Left lung (tissue), 10 donors: ENCODE data around the gene ARSH. TPM values are rescaled to one million over a fixed set of nuclear protein-coding genes. Genes with fewer than 3 reads are reported as not detected.

Experiments used
- ATAC-seq: fragments of 200-7000 bp; cut with Tn5 transposase; one replicate; pipeline ENCODE4 v1.9.1; 2020; ENCODE audit warnings: moderate library complexity
- DNase-seq, 4 donors: peaks; one replicate each; pipeline ENCODE4 v3.0.0-alpha.2; 2013 to 2020
- H3K27ac ChIP-seq, 2 donors: fragments of 200-600 bp; sonication (generic) in 1 of 2; one replicate each; pipeline versions ENCODE4 v1.5.0 to v1.8.0; 2020 to 2021
- H3K27me3 ChIP-seq, 2 donors: fragments of 200-600 bp; sonication (generic) in 1 of 2; one replicate each; pipeline versions ENCODE4 v1.5.0 to v1.8.0; 2020 to 2021
- H3K36me3 ChIP-seq, 2 donors: fragments of 200-600 bp; sonication (generic) in 1 of 2; one replicate each; pipeline versions ENCODE4 v1.5.0 to v1.8.0; 2020 to 2021
- H3K4me1 ChIP-seq, 2 donors: fragments of 200-600 bp; one replicate each; pipeline ENCODE4 v1.8.0; 2021
- H3K4me3 ChIP-seq, 2 donors: fragments of 200-600 bp; sonication (generic) in 1 of 2; one replicate each; pipeline versions ENCODE4 v1.5.0 to v1.8.0; 2020 to 2021; ENCODE audit warnings: mild to moderate bottlenecking in 1 of 2
- H3K9me3 ChIP-seq, 2 donors: fragments of 200-600 bp; sonication (generic) in 1 of 2; one replicate each; pipeline versions ENCODE4 v1.5.0 to v1.8.0; 2020 to 2021
- intact Hi-C, 2 donors: fragments of 100-400 bp; cut with DNase I; formaldehyde crosslinking; loops; one replicate each; pipeline versions ENCODE4 v1.11.2 to v1.14.2; 2022
- polyA plus RNA-seq, 6 donors: library from polyadenylated mRNA; unstranded; fragments of 120-200 nt; gene quantifications; one replicate each; pipeline ENCODE4 v1.2.1, GENCODE V29; 2013; ENCODE audit not compliant: insufficient read length in 6 of 6
- total RNA-seq, 2 donors: library from RNA; stranded (reverse); fragmentation: NEBNext Ultra II Directional; extraction: Animal tissue kit (Norgen Biotek cat#: 25700); gene quantifications; one replicate each; pipeline ENCODE4 v1.2.1, GENCODE V29; 2021
- TF ChIP-seq, protein P1 (sequence below), 2 donors: fragments of 200-600 bp; sonication (generic) in 1 of 2; IDR thresholded peaks; one replicate each; pipeline versions ENCODE4 v1.5.0 to v1.8.0; 2021; ENCODE audit warnings: antibody characterized with exemption in 2 of 2
- donor health status: DM: no; HTN: yes; CAD: no.
- donor health status: DM: no; HTN: no; CAD: no.

Gene ARSH
- total and polyA plus RNA-seq, 8 donors = 0.08 to 0.14 (median 0.09) TPM; not detected in 2

DNA sequence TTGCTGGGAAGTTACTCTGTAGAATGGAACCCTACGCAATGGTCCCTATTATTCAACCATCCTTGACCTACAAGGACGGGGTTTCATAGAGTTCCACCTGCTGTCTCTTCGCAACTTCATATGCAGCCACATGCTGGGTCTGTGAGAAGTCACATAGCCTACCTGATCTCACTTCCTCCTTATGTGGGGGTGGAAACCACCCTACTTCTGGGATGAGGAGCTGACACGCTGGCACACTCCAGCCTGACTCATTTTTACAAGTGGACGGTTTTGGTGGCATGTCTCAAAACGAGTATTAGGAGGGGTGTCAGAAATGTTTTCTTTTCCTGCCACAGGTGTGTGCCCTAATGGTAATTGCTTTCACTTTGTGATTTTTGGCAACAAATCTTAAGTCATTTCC is 40.4 kb upstream of the ARSH start:
- ATAC-seq (peak; percentile 56), DNase-seq (no peak)
- no peaks in the 10 kb centered on the region for H3K27me3 ChIP-seq
- TF ChIP-seq, protein P1, sequence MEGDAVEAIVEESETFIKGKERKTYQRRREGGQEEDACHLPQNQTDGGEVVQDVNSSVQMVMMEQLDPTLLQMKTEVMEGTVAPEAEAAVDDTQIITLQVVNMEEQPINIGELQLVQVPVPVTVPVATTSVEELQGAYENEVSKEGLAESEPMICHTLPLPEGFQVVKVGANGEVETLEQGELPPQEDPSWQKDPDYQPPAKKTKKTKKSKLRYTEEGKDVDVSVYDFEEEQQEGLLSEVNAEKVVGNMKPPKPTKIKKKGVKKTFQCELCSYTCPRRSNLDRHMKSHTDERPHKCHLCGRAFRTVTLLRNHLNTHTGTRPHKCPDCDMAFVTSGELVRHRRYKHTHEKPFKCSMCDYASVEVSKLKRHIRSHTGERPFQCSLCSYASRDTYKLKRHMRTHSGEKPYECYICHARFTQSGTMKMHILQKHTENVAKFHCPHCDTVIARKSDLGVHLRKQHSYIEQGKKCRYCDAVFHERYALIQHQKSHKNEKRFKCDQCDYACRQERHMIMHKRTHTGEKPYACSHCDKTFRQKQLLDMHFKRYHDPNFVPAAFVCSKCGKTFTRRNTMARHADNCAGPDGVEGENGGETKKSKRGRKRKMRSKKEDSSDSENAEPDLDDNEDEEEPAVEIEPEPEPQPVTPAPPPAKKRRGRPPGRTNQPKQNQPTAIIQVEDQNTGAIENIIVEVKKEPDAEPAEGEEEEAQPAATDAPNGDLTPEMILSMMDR (IDR thresholded peaks at IDR 0.05) = no peak
- no peaks in the 10 kb centered on the region for H3K9me3 ChIP-seq
- H3K4me1 ChIP-seq = no peaks in the 10 kb centered on the region
- H3K36me3 ChIP-seq = no peaks in the 10 kb centered on the region
- intact Hi-C loops = no loop called here
- H3K27ac ChIP-seq = no peak overlapping the region
- H3K4me3 ChIP-seq = no peak overlapping the region

DNA sequence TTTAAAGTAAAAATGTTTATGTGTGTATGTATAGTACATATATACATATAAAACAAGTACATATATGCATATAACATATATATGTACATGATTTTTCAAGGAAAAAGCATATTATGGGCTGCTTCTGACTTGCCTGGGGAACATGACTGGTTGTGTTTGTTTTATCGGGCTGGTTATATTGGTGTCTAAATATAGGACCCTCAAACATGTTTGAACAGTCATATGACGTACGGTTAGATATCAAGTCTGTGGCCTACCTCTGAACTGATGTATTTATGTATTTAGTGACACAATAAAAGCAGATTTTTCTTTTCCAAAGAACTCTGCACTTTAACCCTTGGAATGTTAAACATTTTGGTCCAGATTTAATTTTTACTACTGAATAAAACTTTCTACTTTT is 39.3 kb upstream of the ARSH start:
- H3K9me3 ChIP-seq = no peaks in the 10 kb centered on the region
- intact Hi-C loops = no loop called here
- ATAC-seq (peak; percentile 48), DNase-seq (no peak)
- H3K36me3 ChIP-seq = no peaks in the 10 kb centered on the region
- H3K4me3 ChIP-seq = no peak overlapping the region
- no peaks in the 10 kb centered on the region for H3K27me3 ChIP-seq
- H3K27ac ChIP-seq = no peak overlapping the region
- TF ChIP-seq, protein P1 (IDR thresholded peaks at IDR 0.05) = no peak
- H3K4me1 ChIP-seq = no peaks in the 10 kb centered on the region

DNA sequence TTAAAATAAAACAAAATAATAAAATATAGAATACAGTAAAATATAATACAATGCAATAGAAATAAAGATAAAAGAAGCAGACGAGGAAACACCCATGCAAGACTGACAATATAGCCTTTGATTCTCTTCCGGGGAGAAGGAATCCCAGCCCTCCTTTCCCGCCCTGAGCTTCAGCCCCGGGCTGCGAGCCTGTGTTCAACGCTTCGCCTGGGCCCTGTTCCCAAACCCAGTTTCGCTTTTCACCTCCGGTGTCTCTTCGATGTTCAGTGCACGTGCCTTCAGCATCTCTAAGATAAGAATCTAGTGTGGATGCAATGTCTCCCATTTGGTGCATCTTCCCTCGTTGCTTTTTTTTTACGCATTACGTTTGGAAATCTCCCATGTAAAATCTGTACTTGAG is 38.8 kb upstream of the ARSH start:
- H3K27ac ChIP-seq = no peak overlapping the region
- DNase-seq = no peak
- no peaks in the 10 kb centered on the region for H3K36me3 ChIP-seq
- intact Hi-C loops = no loop called here
- no peaks in the 10 kb centered on the region for H3K27me3 ChIP-seq
- H3K9me3 ChIP-seq = no peaks in the 10 kb centered on the region
- ATAC-seq = no peak
- TF ChIP-seq, protein P1 (IDR thresholded peaks at IDR 0.05) = no peak
- H3K4me3 ChIP-seq = no peak overlapping the region
- H3K4me1 ChIP-seq = no peaks in the 10 kb centered on the region

DNA sequence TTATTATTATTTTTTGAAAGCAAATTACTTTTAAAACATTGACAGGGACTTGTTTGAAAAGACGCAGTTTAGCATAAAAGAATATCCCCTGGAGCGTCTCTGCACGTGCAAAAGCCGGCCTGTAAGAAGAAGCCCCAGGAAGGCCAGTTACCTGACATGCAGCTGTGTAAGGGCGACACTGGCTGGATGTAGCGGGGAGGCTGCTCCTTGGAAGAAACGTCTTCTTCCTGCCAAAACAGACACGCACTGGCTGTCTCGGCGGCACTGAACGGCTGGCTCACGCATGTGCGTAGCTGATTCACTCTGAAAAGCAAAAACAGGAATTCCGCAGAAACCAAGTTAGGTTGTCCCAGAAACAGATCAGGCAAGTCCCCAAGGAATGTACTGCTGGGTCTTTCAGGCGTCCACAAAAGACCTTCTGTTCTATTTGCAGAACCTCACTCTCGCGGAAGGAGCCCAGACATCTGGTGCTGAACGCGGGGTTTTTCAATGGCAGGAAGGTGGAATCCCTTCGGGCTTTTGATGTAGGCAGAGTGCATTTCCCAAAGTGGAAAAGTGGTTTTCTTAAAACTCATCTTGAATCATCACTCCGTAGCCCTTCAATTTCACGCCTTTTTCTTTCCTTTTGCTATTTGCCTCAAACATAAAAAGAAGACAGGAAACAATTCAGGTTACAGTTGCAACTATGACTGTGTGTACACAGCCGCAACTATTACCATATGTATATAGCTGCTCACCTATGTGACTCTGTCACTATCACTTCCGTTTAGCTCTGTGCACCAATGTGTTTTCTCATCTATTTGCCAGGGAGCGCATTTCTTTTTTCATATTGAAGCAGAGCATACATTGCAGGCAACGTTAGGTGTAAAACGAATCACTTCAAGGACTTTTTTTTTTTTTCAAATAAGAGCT is 38.1 kb upstream of the ARSH start:
- H3K27me3 ChIP-seq = no peaks in the 10 kb centered on the region
- TF ChIP-seq, protein P1 (IDR thresholded peaks at IDR 0.05) = no peak
- H3K27ac ChIP-seq = no peak overlapping the region
- peak; percentile 50 for ATAC-seq
- H3K9me3 ChIP-seq = no peaks in the 10 kb centered on the region
- intact Hi-C loops = no loop called here
- peak in 2 of 4 donors; percentile 10 to 35 for DNase-seq
- no peaks in the 10 kb centered on the region for H3K4me1 ChIP-seq
- no peak overlapping the region for H3K4me3 ChIP-seq
- no peaks in the 10 kb centered on the region for H3K36me3 ChIP-seq

- H3K27me3 ChIP-seq = no peaks in the 10 kb centered on the region
- intact Hi-C loops = no loop called here
- TF ChIP-seq, protein P1 (IDR thresholded peaks at IDR 0.05) = no peak
- ATAC-seq (no peak), DNase-seq (no peak)
- no peaks in the 10 kb centered on the region for H3K4me1 ChIP-seq
- H3K9me3 ChIP-seq = no peaks in the 10 kb centered on the region
- no peaks in the 10 kb centered on the region for H3K36me3 ChIP-seq
- no peak overlapping the region for H3K4me3 ChIP-seq
- no peak overlapping the region for H3K27ac ChIP-seq
These were observed 37.3 kb upstream of the ARSH start for GRCh38 chrX:2969021-2969420.
